ENCODE results near the gene PTPRK. TPM values are rescaled to one million over a fixed set of nuclear protein-coding genes. Genes with fewer than 3 reads are reported as not detected.

Gene PTPRK
- total and polyA plus RNA-seq, 2 of the 8 experiments (the other 6 are each of a cell fraction or from before 2014, with no cell fraction given), result 11.4 to 47.3 TPM

- no peak overlapping the region for H3K14ac ChIP-seq (ENCODE audit: insufficient read length)
Observed at GRCh38 chr6:127945434-127946097, 574.8 kb downstream of the PTPRK start.

More at GRCh38 chr6:127945434-127946097, 574.8 kb downstream of the PTPRK start:
- WGBS, 2 experiments (ENCODE audit: extremely low coverage in 1 of 2, insufficient coverage in 1 of 2, insufficient read length in 1 of 2, insufficient replicate concordance in 2 of 2, low coverage in 1 of 2, low lambda C conversion rate in 2 of 2, missing lambda C conversion rate in 1 of 2), result 98% methylated on average over 3 of the region's 3 CpGs; no CpG with 5 or more reads in 1 of the 2 experiments
- Histone ChIP-seq H2BK5ac (ENCODE audit: low read depth, low read length) (no peak overlapping the region), H3K27ac (ENCODE audit: low read depth, low read length) (no peak overlapping the region), H3K18ac (ENCODE audit: extremely low read depth, low read length) (no peak overlapping the region), H4K8ac (ENCODE audit: extremely low read depth, insufficient read depth, low read length) (no peak overlapping the region), H3K56ac (replicated peaks; ENCODE audit: insufficient read length, low read depth, low read length) (no peak overlapping the region), H3K4me3 (ENCODE audit: extremely low read depth in 1 of 4, insufficient read depth in 2 of 4, low read depth in 3 of 4, low read length in 4 of 4) (no peak overlapping the region), H2BK20ac (ENCODE audit: low read length) (no peak overlapping the region), H4K5ac (ENCODE audit: insufficient read length, low read depth, low read length) (no peak overlapping the region), H3K27me3 (replicated peaks in 1 of 4; ENCODE audit: control insufficient read depth in 3 of 4, extremely low read depth in 1 of 4, insufficient read depth in 3 of 4, low read length in 3 of 4) (peaks cover 0 to 1% (median 0%) of the 10 kb centered on the region in 4 experiments; a peak in 2 of 7 replicates), H3K23ac (ENCODE audit: insufficient read length) (no peak overlapping the region), H3K23me2 (ENCODE audit: low read depth, low read length) (no peaks in the 10 kb centered on the region), H2BK12ac (ENCODE audit: low read depth, low read length) (no peak overlapping the region), H3K4me1 (replicated peaks in 1 of 4; ENCODE audit: control insufficient read depth in 3 of 4, insufficient read depth in 4 of 4, low read length in 3 of 4) (no peaks in the 10 kb centered on the region), H2AK5ac (ENCODE audit: low read depth, low read length) (no peak overlapping the region), H2BK15ac (ENCODE audit: low read length) (no peak overlapping the region), H3K9me3 (ENCODE audit: insufficient read depth in 2 of 2, low read depth in 1 of 2, low read length in 1 of 2) (no peaks in the 10 kb centered on the region), H2BK120ac (replicated peaks; ENCODE audit: low read depth, low read length) (no peak overlapping the region), H3K36me3 (ENCODE audit: control insufficient read depth in 2 of 4, insufficient read depth in 4 of 4, low read length in 3 of 4) (no peaks in the 10 kb centered on the region), H4K91ac (replicated peaks; ENCODE audit: insufficient read length, low read length) (no peak overlapping the region), H3K4me2 (ENCODE audit: insufficient read depth in 1 of 2, low read depth in 2 of 2, low read length in 2 of 2) (no peak overlapping the region), H3K79me2 (ENCODE audit: control insufficient read depth in 1 of 2, insufficient read depth in 2 of 2, low read length in 2 of 2) (no peaks in the 10 kb centered on the region), H3K4ac (replicated peaks; ENCODE audit: insufficient read length, low read depth, low read length) (no peak overlapping the region), H4K20me1 (replicated peaks in 1 of 2; ENCODE audit: control insufficient read depth in 1 of 2, insufficient read depth in 2 of 2, low read length in 2 of 2) (no peaks in the 10 kb centered on the region), H3K9ac (replicated peaks in 1 of 4; ENCODE audit: extremely low read depth in 1 of 4, low read depth in 3 of 4, low read length in 3 of 4) (no peak overlapping the region), H3K79me1 (ENCODE audit: low read depth, low read length) (no peaks in the 10 kb centered on the region), H2AFZ (ENCODE audit: low read length) (no peak overlapping the region)
- DNase-seq (ENCODE audit: low read depth in 1 of 2, low spot score in 2 of 2) (no peak), FAIRE-seq (no peak)
- CTCF ChIA-PET (ENCODE audit: partially characterized antibody), result interaction anchor here (1.9 kb wide), 1 partner anchor 11 kb away, joined by 5 read pairs; no protein-coding TSS in a partner anchor
- TF ChIP-seq BACH1 (IDR thresholded peaks at IDR 0.05; ENCODE audit: low read length) (no peak), KDM4A (IDR thresholded peaks at IDR 0.05; ENCODE audit: low read depth, low read length, severe bottlenecking) (no peak), SUZ12 (IDR thresholded peaks at IDR 0.05; ENCODE audit: low read length) (no peak), JUN (IDR thresholded peaks at IDR 0.05; ENCODE audit: low read depth, low read length) (no peak)
- POLR2A ChIA-PET (ENCODE audit: partially characterized antibody), result no interaction called here
